HG02610 (cell line): ENCODE results near the gene CCDC82.

Experiments
- ATAC-seq: cut with Tn5 transposase; IDR thresholded peaks from one replicate; pipeline ENCODE4 v1.9.1; 2021; ENCODE audit warnings: mild to moderate bottlenecking, moderate library complexity; ENCODE audit not compliant: unreplicated experiment

The CCDC82 gene

DNA sequence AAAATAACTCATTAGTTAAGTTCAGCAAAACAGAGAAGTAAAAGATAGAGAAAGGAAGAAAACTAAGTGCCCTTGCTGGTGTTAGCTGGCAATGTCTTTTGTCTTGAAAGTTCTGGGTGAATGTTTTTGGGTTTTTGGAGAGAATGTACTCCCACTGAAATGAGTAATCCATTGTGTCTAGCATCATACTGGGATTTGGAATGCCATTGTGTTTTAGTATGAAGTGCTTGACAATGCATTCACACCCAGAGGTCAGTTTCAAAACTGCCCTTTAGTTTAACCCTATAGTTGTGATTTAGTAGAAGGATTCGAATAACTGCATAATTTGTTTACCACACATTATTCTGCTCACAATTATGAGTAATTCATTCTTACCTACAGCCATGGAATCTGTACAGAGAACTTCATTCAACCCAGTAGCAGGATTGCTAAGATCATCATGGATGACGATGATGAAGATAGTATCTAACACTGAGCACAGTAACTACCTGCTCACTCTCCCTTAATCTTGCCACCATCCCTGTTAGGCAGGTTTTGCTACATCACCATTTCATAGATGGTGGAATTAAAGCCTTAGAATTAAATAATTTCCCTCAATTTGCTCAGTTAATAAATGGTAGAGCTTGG, 80.6 kb downstream of the CCDC82 start:
- ATAC-seq, result no peak

DNA sequence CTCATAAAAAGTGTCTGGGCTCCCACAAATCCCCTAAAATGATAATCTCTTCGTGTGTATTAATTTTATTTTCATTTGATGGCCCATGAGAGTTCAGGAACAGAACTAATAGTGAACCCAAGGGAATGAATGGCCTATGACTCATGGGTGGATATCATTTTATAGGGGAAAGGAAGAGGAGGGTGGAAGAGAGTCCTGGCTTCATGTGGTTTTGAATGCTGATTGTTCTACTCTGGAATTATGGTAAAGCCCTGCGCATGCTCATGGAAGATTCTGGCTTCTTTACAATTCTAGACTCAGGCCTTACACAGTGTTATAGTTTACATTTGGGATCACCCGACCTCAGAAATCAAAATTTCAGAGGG, 82.0 kb downstream of the CCDC82 start:
- ATAC-seq, result no peak

DNA sequence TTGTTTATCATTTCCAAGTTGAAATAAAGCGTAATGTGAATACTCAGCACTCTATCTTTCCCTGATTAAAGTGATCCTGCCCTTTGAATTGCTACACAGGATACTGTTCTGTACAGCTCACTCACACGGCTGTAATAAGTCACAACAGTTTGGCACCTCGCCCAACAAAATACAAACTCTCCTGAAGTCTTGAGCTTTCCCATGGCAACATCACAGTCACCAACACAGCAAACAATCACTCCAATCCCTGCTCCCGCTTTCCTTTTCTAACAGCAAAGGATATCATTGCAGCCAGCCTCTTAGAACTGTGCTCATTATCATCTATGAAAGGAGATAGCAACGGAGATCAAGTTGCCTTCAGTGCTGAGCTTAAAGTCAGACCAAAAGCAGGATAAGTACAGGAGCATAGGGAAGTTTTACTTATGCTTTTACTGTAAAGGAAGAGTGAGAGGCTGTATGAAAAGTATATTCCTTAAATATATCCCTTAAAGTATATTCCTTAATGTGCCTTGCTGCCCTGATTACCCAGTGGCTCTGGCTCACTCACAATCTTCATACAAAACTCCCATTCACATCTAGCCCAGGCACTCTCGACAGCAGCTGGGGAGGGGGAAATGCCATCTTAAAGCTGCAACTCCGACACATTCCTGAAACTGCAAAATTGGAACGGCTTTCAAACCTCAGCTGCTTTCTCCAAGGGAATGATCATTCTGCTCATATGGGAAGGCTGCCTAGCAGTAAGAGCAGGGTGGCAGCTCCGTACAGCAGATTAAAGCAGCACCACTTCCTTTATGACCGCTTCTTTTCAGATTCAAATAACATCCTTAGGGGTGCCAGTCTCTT, 82.6 kb downstream of the CCDC82 start:
- no peak for ATAC-seq

DNA sequence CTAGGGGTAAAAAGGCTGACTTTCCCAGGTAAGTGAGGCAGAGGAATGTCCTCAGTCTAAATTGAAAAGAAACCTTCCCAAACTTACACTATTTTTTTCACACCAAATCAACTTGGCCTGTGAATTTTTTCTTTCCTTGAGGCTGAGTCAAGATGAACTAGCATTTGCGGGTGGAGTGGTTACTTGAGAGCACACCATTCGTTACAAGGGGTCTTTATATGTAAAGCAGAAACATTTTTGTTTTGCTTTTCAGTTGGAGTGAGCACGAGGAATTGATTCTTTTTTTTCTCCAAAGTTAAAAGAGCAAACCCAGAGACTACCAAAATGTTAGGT, 83.1 kb downstream of the CCDC82 start:
- no peak for ATAC-seq

DNA sequence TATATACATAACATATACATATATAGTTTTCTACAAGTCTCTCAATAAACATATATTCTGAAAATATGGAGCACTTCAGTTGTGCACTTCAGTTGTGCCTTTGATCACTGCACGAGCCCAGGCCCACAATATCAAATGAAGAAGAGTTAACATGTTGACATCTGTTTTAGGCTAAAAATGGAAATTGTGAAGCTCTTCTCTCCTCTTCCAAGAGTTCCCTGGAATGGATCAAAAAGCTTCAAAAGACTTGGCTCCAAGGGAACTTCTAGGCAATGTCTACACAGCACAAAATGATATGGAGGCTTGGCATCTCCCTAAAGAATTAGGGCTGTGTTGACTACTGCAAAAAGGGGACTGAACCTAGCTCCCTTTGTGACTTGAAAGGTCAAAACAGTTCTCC, 83.6 kb downstream of the CCDC82 start:
- no peak for ATAC-seq

DNA sequence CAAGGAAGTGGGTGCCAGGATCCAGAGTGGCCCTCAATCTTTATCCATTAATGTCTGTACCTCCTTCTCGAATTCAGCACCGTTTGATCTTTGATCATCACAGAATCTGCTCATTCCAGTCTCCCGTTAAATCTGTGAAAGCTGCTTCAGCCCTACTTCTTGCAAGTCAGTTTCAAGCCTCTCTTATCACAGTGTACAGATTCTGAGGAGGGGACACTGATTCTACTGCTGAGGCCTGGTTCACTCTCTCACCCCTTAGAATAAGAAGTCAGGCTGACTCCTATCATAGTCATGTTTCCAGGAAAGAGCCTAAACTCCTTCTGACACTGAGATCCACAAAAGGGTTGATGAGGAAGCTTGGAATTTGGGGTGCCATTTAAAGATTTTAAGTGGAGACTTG, 85.7 kb downstream of the CCDC82 start:
- ATAC-seq, result no peak

DNA sequence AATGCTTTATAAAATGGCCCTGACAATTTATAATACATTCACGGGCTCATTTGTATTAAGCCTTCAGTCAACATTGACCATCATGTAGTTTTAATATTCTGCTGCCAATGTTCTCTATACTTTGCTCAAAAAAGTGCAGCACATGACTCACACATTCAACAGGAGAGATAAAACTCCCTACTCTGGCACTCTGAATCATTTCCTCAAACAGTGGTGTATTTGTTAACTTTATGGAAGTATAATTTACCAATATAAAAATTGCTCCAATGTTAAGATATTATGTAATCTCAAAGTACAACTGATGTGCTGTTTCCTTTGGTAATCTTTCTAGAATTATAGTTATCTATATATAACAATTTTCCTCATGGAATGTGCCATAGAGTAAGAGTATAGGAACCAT, 86.6 kb downstream of the CCDC82 start:
- peak; percentile 32 for ATAC-seq
